HUDEP-2 (cell line): ENCODE data around the gene LIPI.
"Not testable (repeated sequence)": the region's sequence is repeated elsewhere in the genome, so short reads cannot be mapped to it uniquely, and the experiment has no call there.

Experiments
- DNase-seq, 76 experiments: peaks; one replicate each; lab custom pipeline; 2025; ENCODE audit not compliant: unreplicated experiment in 76 of 76; lab: John Stamatoyannopoulos, UW

The LIPI gene

DNA sequence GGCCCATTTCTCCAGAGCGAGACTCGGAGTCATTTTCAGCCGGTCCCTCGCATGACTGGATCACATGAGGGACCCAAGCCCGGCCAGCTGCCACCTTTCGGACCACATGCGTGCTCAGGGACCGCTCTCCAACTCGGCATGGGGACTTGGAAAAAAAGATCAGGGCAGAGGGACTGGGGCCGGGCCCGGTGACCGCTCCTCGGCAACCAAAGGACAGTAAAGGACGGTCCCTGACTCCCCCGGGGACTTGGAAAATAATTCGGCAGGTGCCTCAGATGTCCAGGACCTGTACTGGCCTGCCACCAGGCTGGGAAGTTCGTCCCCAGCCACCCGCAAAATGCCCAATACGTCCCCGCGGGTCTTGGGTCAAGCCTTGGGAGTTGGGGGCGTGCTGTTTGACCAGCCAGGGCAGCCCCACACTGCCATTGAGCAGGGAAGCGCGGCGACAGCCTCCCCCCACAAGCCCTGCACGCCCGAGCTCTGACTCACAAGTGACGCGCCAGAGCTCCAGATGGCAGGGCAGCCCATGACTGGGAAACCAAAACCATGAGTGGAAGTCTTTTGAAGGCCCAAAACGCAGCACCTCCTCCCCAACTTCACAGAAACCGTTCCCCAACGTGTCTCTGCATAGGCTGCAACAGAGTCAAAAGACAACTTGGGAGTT lies 134.5 kb downstream of the LIPI start:
- no peak for DNase-seq

DNA sequence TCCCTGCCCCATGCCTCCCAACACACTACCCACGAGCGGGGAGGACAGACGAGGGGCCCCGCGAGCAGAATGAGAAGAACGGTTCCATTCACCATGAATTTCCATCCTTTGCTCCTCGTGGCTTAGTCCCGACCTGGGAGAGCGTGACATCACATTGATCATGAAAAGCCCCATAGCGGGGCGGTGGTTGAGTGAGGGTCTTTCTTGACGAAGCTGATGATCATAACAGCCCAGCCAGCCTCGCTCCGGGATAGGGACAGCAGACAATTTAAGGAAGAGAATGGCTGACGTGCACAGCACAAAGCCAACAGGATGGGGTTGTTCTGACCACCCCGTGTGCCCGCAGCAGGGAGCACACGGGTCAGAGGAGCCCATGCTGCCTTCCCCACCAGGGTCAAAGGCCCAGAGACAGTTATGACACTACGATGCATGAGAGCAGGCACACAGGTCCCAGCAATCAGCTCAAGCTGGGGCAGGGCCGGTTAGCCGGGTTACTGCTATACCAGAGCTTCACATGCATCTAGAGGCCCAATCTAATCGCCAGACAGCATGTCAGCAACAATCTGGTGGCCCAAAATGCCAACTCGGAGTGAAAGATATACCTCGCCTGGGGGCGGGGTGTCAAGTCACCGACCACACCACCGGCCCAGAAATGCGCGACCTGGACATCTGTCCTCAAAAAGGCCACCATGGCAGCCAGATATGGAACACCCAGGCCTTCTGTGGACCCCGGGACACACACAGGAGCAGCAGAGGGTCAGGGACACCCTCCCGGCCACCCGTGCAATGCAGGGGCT lies 135.2 kb downstream of the LIPI start:
- DNase-seq, result no peak

DNA sequence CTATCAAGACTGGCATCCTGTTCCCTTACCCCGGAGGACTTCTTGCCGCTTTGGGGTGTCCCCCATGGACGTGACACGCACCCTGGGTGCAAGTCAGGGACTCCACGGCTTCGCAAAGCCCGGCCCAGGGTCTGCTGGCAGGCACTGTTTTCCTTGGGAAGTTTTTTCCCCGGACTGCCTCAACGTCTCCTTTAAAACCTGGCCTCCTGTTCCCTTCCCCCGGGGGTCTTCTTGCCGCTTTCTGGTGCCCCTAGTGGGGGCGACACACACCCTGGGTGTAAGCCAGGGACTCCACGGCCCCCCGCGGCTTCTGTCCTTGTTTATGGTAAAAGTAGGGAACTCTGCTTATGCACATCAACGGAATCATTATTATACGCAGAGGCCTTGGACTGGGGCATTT lies 136.6 kb downstream of the LIPI start:
- DNase-seq, result no peak

DNA sequence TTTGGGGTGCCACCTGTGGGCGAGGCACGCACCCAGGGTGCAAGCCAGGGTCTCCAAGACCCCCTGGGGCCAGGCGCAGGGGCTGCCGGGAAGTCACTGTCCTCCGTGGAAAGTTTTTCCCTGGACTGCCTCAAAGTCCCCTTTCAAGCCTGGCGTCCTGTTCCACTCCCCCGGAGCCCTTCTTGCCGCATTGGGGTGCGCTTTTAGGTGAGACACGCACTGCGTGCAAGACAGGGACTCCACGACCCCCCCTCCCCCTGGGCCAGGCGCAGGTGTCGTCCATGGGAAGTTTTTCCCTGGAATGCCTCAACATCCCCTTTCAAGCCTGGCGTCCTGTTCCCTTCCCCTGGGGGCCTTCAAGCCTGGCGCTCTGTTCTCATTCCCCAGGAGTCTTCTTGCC lies 137.1 kb downstream of the LIPI start:
- no peak for DNase-seq

DNA sequence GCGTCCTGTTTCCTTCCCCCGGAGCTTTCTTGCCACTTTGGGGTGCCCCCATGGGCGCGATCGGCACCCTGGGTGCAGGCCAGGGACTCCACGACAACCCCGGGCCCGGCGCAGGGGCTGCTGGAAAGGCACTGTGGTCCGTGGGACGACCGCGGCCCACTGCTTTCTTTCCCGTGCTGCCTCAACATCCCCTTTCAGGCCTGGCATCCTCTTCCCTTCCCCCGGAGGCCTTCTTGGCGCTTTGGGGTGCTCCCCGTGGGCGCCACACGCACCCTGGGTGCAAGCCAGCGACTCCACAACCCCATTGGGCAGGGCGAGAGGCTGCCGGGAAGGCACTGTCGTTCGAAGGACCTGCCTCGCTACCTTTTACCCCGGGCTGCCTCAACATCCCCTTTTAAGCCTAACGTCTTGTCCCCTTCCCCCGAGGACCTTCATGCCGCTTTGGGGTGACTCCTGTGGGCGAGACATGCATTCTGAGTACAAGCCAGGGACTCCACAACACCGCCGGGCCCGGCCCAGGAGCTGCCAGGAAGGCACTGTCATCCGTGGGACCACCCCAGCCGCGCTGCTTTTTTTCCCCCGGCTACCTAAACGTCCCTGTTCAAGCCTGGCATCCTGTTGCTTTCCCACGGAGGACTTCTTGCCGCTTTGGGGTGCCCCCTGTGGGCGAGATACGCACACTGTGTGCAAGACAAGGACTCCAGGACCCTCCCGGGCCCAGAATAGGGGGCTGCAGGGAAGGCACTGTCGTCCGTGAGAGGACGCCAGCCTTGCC lies 137.8 kb downstream of the LIPI start:
- no peak for DNase-seq

DNA sequence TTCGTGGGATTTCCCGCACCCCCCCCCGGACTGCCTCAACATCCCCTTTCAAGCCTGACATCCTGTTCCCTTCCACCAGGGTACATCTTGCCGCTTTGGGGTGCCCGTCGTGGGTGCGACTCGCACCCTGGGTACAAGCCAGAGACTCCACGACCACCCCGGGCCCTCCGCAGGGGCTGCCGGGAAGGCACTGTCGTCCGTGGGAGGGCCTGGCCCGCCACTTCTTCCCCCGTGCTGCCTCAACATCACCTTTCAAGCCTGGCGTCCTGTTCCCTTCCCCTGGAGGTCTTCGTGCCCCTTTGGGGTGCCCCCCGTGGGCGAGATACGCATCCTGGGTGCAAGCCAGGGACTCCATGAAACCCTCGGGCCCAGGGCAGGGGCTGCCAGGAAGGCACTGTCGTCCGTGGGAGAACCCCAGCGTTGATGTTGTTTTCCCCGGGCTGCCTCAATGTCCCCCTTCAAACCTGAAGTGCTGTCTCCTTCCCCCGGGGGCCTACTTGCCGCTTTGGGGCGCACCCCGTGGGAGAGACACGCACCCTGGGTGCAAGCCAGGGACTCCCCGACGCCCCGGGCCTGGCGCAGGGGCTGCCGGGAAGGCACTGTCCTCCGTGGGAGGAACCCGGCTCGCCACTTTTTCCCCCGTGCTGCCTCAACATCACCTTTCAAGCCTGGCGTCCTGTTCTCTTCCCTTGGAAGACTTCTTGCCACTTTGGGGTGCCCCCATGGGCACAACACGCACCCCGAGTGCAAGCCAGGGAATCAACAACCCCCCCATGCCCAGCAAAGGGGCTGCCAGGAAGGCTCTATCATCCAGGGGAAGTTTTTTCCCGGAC lies 138.6 kb downstream of the LIPI start:
- no peak for DNase-seq

DNA sequence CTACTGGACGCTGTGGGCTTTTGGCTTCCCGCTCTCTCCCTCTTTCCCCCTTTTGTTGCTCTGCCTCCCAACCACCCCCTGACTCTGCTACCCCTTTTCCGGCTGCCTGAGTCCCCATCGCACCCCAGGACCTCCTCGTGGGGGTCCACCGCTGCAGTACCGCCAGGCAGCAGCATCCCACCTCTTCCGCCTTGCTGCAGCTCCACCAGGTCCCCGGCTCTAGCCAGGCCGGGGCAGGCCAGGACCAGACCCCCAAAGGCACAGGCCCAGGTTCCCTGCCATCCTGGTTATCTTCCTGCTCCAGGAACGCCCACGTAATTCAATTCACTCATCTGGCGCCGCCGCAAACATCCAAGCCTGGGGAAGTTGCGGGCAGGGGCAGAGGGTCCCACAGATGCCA lies 139.8 kb downstream of the LIPI start:
- no peak for DNase-seq

DNA sequence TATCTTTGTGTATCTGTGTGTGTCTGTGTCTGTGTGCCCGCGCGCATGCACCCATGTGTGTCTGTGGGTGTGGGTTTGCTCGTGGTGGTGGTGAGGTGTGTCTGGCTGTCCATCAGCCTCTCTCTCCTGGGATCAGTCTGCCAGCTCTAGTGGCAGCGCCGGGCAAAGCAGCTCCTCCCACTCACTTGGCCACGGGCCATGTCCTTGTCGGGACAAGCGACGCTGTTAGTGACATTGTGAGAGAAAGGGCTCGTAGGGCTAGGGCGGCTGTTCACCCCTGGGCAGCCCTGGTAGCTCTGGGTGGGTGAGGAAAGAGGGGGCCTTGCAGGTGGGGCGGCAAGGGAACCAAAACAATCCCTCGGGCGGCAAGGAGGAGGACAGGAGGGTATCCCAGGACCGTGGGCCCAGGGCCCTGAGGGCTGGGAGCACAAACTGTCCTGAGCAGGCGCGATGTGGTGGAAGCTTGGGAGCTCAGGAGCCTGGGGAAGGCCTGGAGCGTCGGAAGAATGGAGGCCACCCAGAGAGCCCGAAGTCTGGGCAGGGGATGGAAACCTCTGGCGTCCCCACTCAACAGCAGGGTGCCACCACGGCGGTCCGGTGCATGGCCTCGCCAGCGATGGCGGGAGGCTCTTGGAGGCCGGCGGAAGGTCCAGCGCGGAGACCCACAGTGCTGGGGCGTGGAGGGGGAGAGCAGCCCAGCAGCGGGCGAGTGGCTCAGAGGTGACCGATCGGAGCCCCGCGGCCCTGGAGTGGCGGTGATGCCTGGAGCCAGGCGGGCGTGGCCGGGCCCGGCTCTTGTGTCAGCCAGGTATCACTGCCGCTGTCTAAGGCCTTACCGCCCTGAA lies 140.5 kb downstream of the LIPI start:
- DNase-seq, result peak in 1 of 76 experiments; percentile 2

DNA sequence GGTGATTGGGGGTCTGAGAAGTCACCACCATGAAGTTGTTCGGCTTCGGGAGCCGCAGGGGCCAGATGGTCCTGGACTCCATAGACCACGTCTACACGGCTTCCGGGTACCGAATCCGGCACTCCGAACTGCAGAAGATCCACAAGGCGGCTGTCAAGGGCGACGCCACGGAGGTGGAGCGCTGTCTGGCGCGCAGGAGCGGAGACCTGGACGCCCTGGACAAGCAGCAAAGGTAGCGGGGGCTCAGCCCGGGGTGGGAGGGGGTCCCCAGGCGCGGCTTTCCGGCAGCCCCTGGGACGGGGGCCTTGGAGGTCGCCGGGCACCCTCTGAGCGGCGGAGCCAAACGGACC lies 146.5 kb downstream of the LIPI start:
- no peak for DNase-seq

DNA sequence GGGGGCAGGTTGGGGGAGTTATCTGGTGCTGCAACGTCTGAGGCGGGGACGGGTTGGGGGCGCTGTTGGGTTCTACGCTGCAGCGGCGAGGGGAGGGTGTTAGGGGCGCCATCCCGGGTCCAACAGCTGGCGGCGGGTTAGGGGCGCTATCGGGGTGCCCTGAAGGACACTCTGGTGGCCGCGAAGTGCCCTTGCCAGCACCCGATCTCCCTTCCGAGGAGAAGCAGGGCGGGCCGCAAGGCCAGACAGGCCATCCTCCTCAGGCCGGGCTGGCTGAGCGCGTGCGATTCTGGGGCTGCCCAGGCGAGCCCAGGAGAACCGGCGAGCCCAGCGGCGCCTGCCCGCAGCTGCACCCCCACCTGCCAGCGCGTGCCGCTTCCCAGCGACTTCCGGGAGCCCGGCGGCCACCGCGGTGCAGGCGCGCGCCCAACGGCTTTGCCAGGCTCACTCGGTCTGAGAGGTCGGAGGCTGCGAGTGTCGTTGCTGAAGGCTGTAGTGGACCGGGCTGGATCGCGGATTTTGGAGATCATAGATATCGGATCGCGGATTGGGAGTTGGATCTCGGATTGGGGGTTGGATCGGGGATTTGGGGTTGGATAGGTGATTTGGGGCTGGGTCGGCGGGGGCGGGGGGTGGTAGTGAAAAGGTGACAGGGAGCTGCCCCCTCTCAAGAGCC lies 147.0 kb downstream of the LIPI start:
- DNase-seq, result not testable (repeated sequence)

DNA sequence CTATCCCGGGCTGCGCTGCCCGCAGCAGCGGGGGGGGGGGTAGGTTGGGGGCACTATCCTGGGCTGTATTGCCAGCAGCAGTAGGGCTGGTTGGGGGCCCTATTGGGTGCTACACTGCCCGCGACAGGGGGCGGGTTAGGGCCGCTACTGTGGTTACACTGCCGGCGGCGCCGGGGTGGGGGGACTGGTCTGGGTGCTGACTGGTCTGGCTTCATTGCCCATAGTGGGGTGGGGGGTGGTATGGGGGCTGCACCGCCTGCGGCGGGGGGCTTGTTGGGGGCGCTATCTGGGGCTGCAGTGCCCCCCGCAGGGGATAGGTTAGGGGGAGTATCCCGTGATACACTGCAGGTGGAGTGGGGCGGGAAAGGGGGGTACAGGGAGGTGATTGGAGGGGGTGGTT lies 148.1 kb downstream of the LIPI start:
- not testable (repeated sequence) for DNase-seq

DNA sequence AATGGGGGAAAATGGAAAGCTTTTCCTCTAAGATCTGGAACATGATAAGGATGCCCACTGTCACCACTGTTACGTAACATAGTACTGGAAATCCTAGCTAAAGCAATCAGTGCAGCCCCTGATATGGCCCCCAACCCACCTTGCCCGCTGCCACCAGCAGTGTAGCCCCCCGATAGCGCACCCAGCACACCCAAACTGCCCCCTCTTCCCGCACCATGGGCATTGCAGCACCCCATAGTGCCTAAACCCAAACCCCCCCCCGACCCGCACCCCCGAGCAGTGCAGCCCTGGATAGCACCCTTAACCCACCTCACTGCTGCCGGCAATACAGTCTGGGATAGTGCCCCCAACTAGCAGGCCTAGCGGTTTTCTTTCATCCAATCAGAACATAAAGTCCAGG lies 148.9 kb downstream of the LIPI start:
- not testable (repeated sequence) for DNase-seq

DNA sequence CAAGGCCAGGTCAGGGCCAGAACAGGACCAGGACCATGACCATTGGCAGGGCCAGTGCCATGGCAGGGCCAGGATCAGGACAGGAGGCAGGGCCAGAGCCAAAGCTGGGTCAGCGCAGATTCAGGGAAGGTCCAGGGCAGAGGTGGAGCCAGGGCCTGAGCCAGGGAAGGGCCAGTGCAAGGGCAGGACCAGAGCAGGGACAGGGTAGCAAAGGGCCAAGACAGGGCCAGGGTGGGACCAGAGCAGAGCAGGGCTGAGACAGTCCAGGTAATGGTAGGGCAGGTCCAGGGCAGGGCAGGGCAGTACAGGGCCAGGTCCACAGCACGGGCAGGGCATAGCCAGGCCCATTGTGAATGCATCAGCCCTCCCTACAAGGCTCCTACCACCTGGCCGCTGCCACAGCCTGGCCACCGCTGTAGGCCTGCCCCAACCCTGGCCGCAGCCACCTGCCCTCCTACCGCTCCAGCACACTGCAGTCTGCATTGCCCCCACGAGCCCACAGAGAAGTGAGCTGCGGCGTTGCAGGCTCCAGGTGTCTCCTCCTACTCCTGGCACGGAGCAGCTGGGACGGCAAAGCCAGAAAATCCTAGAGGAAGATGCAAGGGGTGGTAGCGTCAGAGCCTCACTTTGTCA lies 151.6 kb downstream of the LIPI start:
- not testable (repeated sequence) for DNase-seq
